ENCODE results near the gene FAM200C.
A peak's percentile ranks its signal among the peaks of the same experiment; 100 is the strongest.
"Not testable (repeated sequence)": the region's sequence is repeated elsewhere in the genome, so short reads cannot be mapped to it uniquely, and the experiment has no call there.

Gene FAM200C

DNA sequence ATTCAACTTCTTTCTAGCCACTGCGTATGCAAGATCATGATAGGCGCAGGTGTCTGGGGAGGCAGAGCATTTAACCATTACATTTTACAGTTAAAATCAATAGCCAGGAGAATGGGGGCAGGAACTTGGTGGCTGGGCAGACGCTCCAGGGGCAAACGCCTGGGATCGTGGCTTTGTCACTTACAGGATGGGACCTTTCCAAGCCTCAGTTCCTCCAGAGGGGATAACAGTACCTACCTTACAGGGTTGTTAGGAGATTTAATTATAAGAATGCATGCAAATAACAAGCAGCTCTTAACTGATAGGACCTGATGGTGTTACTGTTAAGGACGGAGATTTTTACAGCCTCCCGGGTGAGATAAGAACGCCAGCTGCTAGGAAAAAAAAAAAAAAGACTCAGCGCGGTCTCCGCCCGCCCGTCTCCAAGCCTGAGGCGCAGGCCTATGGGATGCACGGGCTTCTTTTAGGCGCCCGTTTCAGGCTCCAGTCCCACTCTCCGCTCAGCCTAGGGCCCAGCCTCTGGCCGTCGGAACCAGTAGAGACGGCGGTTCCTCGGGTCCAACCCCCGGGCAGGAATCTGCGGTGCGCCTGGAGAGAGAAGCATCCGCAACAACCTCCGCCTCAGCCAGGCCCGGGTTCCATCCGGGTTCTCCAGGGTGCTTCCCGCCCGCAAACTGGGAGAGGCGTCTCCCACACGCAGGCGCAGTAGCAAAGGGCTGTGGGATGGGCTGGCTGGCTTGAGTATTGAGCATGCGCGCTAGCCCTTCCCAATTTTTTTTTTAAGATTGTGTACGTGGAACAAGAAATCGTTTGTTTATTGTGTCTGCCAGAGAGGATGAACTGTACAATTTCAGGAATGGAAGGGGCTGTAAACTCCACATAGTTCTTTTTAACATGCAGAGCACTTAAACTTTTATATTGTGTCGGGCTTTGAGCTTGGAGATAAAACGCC is at the start of gene FAM200C:
Gene FAM200C (minus strand): TSS at position 653 of the 952 bp plus-strand sequence. CDS start 4,564 bp downstream, outside the sequence.
- Mint-ChIP-seq H3K4me1 (peaks cover 15% of the 10 kb centered on the region), H3K27ac (peak within 1 kb of the TSS; percentile 91), H3K27me3 (no peaks in the 10 kb centered on the region), H3K36me3 (peaks cover 26% of the 10 kb centered on the region), H3K9me3 (no peaks in the 10 kb centered on the region), H3K4me3 (peak within 1 kb of the TSS; percentile 80)
- ATAC-seq = peak; percentile 83

DNA sequence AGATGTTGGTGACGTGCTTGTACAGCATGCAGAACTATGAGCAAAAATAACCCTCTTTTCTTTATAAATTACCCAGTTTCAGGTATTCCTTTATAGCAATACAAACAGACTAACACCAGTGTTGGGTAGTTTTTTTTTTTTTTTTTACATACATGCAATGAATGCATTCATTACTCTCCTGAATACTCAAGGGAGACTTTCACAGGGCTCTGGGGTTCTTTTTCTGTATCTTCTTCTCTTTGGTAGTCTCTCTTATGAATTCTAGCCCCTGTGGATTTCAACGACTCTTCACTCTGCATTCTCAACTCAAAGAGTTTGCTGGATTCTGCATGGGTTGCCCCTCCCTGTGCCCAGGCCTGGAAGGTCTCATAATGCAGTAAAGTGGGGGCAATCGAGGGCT is 49.6 kb upstream of the FAM200C start:
- Mint-ChIP-seq H3K27me3 (no peaks in the 10 kb centered on the region), H3K27ac (peak overlapping the region; percentile 29), H3K4me1 (peaks cover 36% of the 10 kb centered on the region), H3K9me3 (no peaks in the 10 kb centered on the region), H3K4me3 (no peak overlapping the region), H3K36me3 (no peaks in the 10 kb centered on the region)
- ATAC-seq = no peak

DNA sequence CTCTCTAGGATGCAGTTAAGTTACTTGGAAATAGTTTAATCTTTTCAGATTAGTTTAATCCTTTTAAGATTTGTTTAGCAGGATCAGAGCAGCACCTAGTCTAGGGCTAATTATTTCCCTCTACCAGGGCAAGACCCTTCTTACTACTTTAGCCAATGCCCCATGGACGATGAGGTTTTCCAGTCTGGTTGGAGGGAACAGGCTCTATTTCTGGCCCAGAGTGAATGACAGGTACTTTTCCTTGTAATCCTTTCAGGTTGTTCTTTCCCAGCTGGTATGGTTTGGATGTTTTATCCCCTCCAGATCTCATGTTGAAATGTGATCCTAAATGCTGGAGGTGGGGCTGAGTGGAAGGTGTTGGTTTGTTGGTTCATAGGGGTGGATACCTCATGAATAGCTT is 49.0 kb upstream of the FAM200C start:
- no peak for ATAC-seq
- H3K27me3 Mint-ChIP-seq = no peaks in the 10 kb centered on the region
- no peaks in the 10 kb centered on the region for H3K9me3 Mint-ChIP-seq
- H3K27ac Mint-ChIP-seq = no peak overlapping the region
- no peak overlapping the region for H3K4me3 Mint-ChIP-seq
- H3K4me1 Mint-ChIP-seq = peaks cover 36% of the 10 kb centered on the region
- H3K36me3 Mint-ChIP-seq = no peaks in the 10 kb centered on the region

DNA sequence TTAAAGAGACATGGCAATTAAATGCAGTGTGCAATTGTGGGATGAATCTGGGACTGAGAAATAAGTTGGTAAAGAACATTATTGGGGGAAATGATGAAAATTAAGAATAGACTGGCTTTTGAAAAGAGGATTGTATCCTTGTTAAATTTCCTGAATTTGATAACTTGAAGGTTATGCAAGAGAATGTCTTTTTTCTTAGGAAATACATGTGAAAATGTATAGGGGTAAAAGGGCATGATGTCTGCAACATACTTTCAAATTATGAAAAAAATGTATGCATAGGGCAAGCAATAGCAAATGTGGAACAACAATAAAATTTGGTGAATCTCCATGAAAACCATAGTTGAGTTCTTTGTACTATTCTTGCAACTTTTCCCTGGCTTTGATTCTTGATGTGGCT is 45.9 kb upstream of the FAM200C start:
- H3K36me3 Mint-ChIP-seq = no peaks in the 10 kb centered on the region
- ATAC-seq = no peak
- peaks cover 38% of the 10 kb centered on the region for H3K4me1 Mint-ChIP-seq
- no peak overlapping the region for H3K4me3 Mint-ChIP-seq
- H3K27me3 Mint-ChIP-seq = no peaks in the 10 kb centered on the region
- H3K27ac Mint-ChIP-seq = no peak overlapping the region
- H3K9me3 Mint-ChIP-seq = no peaks in the 10 kb centered on the region

DNA sequence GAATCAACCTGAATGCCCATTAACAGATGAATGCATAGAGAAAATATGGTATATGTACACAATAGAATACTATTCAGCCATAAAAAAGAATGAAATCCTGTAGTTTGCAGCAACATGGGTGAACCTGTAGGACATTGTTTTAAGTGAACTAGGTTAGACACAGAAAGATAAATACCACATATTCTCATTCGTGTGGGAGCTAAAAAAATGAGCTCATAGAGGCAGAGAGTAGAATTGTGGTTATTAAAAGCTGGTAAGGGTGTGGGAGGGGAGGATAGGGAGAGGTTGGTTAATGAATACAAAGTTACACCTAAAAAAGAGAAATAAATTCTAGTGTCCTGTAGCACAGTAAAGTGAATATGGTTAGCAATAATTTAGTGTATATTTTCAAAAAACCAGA is 45.3 kb upstream of the FAM200C start:
- peaks cover 32% of the 10 kb centered on the region for H3K4me1 Mint-ChIP-seq
- ATAC-seq = no peak
- H3K4me3 Mint-ChIP-seq = no peak overlapping the region
- H3K27ac Mint-ChIP-seq = no peak overlapping the region
- no peaks in the 10 kb centered on the region for H3K36me3 Mint-ChIP-seq
- H3K27me3 Mint-ChIP-seq = no peaks in the 10 kb centered on the region
- no peaks in the 10 kb centered on the region for H3K9me3 Mint-ChIP-seq

DNA sequence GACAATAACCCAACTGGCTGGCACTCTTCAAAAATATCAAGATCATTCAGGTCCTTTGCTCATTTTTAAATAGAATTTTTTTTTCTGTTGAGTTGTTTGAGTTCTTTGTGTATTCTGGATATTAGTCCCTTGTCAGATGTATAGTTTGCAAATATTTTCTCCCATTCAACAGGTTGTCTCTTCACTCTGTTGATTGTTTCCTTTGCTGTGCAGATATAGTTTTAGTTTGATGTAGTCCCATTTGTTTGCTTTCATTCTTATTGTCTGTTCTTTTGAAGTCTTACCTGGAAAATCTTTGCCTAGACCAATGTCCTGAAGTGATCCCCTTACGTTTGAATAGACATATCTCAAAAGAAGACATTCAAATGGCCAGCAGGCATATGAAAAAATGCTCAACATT is 44.6 kb upstream of the FAM200C start:
- H3K27me3 Mint-ChIP-seq = no peaks in the 10 kb centered on the region
- no peaks in the 10 kb centered on the region for H3K36me3 Mint-ChIP-seq
- no peak overlapping the region for H3K4me3 Mint-ChIP-seq
- H3K27ac Mint-ChIP-seq = no peak overlapping the region
- no peaks in the 10 kb centered on the region for H3K9me3 Mint-ChIP-seq
- H3K4me1 Mint-ChIP-seq = peaks cover 26% of the 10 kb centered on the region
- ATAC-seq = no peak

DNA sequence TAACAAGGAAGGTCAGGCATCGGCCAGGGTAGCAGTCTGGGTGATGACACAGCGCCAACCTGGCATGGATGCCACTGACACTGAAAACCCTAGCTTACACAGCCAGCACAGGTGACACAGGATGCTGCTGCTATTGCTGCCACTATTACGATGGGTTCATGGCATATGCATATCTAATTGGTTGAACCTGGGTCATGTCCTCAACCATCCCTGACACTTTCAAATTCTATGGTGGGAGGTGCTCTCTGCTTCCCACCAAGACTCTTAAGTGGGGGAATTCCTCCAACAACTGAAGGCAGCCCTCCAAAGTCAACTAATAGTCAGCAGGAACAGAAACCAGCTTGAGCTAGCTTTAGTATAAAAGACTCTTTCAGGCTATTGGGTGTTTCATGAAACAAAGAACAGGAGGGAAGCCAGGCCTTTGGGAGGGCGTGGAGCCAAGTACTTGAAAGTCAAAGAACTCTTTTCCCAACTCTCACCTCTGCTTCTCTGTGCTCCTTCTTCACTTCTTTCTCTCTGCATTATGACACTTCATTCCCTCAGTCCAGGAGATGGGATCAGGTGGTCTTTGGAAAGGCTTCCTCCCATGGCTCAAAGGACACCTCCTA is 43.1 kb upstream of the FAM200C start:
- no peak for ATAC-seq
- H3K36me3 Mint-ChIP-seq = no peaks in the 10 kb centered on the region
- H3K27me3 Mint-ChIP-seq = no peaks in the 10 kb centered on the region
- no peak overlapping the region for H3K4me3 Mint-ChIP-seq
- H3K4me1 Mint-ChIP-seq = peaks cover 39% of the 10 kb centered on the region
- H3K27ac Mint-ChIP-seq = peak overlapping the region; percentile 26
- H3K9me3 Mint-ChIP-seq = no peaks in the 10 kb centered on the region

DNA sequence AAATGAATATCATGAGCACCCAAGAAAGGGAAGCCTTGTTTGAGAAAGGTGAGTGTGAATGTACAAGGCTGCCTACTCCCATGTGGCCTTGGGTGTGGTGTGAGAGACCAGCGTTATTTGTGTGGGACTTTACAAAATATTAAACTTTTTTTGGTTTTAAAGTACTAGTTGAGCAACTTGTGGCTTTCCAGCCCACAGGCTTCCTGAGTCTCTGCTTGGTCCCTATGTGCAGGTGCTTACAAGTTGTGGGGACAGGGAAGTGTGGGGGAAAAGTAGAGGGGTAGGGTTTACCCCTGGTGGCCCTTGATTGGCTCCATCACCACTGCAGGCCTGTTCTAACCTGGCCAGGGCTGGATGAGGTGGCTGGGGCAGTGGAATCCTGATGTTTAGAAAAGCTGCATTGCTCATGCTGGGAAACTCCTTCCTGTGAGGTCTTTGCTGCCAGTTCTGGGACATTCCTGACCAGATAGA is 41.5 kb upstream of the FAM200C start:
- ATAC-seq = no peak
- Mint-ChIP-seq H3K4me1 (peaks cover 39% of the 10 kb centered on the region), H3K4me3 (no peak overlapping the region), H3K36me3 (no peaks in the 10 kb centered on the region), H3K9me3 (no peaks in the 10 kb centered on the region), H3K27me3 (no peaks in the 10 kb centered on the region), H3K27ac (no peak overlapping the region)

DNA sequence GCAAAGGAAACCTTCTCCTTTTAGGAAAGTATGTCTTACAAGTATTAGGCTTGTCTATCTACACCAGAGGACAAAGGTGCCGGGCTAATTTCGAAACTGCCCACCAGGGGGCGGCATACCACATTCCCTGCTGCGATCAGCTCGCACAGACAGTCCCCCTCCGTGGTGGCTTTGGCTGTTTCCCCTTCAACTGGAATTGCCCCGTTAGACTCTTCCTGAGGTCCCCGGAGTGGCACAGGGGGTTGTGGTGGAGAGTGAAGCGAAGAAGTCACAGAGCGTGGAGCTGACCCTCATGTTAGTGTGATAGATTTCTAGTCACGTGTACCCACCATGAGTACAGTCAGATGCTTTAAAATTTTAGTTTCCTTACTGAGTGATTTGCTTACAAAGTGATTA is 39.3 kb upstream of the FAM200C start:
- no peaks in the 10 kb centered on the region for H3K36me3 Mint-ChIP-seq
- ATAC-seq = peak; percentile 88
- H3K4me1 Mint-ChIP-seq = peaks cover 59% of the 10 kb centered on the region
- no peaks in the 10 kb centered on the region for H3K27me3 Mint-ChIP-seq
- no peaks in the 10 kb centered on the region for H3K9me3 Mint-ChIP-seq
- peak overlapping the region; percentile 83 for H3K4me3 Mint-ChIP-seq
- H3K27ac Mint-ChIP-seq = peak overlapping the region; percentile 90

DNA sequence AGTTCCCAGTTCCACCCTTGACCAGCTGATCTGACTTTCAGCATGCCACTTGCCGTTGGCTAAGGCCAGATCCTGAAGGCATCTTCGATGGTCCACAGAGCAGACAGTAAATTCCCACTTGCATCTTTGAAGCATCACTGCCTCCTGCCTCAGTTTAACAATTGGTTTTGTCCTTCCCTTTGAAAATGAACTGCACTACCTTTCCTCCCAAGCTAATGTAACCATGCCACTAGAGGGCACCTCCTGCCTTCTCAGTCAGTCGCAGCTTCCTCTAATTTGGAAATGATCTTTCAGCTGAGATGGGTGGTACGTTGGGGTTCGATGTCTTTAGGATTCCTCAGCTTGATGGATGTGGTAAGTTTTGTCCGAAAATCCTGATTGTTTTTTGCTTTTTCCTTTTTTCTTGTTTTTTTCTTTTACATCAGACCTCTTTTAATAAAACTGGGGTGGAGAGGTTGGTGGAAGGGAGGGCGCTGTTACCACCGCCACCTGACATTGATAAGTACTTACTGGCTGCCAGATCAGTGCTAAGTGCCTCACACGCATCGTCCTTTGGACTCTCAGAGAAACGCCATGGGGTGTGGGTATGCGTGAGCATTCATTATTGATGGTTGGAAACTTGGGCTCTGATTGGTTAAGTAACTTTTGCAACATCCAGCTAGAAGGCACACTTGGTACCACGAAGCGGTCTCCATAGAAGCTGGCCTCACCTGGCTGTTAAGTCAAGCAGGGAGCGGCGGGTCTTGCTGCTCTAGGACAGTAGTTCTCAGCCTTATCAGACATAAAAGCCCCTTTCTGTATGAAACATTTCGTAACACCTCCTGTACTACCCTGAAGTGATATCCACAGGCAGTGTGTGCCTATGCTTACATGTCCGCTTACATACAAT is 38.7 kb upstream of the FAM200C start:
- peak overlapping the region; percentile 90 for H3K27ac Mint-ChIP-seq
- H3K36me3 Mint-ChIP-seq = no peaks in the 10 kb centered on the region
- no peaks in the 10 kb centered on the region for H3K9me3 Mint-ChIP-seq
- H3K4me1 Mint-ChIP-seq = peaks cover 66% of the 10 kb centered on the region
- peak overlapping the region; percentile 83 for H3K4me3 Mint-ChIP-seq
- peak; percentile 70 for ATAC-seq
- H3K27me3 Mint-ChIP-seq = no peaks in the 10 kb centered on the region

DNA sequence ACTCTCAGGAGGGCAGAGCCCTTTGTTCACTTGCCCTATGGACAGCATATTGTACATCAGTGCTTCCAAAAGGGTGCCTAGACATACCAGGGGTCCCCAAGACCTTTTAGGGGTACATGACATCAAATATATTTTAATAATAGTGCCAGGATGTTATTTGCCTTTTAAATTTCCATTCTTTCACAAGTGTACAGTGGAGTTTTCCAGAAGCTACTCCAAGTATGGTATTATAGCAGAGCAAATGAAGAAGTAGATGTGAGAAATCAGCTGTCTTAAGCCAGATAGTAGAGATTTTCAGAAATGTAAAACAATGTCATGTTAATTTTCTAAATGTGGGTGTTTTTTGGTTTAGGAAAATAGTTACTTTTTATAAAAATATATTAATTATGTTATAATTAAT is 37.4 kb upstream of the FAM200C start:
- H3K4me3 Mint-ChIP-seq = no peak overlapping the region
- H3K4me1 Mint-ChIP-seq = peaks cover 68% of the 10 kb centered on the region
- H3K27ac Mint-ChIP-seq = no peak overlapping the region
- no peak for ATAC-seq
- H3K27me3 Mint-ChIP-seq = no peaks in the 10 kb centered on the region
- no peaks in the 10 kb centered on the region for H3K36me3 Mint-ChIP-seq
- no peaks in the 10 kb centered on the region for H3K9me3 Mint-ChIP-seq

DNA sequence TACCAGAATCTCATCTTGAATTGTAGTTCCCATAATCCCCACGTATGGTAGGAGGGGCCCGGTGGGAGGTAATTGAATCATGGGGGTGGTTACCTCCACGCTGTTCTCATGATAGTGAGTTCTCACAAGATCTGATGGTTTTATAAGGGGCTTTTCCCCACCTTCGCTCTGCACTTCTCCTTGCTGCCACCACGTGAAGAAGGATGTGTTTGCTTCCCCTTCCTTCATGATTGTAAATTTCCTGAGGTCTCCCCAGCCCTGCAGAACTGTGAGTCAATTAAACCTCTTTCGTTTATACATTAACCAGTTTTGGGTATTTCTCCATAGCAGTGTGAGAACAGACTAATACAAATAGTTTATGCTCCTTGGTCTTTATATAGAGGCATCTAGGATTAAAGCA is 36.8 kb upstream of the FAM200C start:
- not testable (repeated sequence) for H3K36me3 Mint-ChIP-seq, H3K4me3 Mint-ChIP-seq, H3K27ac Mint-ChIP-seq, H3K9me3 Mint-ChIP-seq, H3K27me3 Mint-ChIP-seq, ATAC-seq
- peaks cover 67% of the 10 kb centered on the region for H3K4me1 Mint-ChIP-seq

DNA sequence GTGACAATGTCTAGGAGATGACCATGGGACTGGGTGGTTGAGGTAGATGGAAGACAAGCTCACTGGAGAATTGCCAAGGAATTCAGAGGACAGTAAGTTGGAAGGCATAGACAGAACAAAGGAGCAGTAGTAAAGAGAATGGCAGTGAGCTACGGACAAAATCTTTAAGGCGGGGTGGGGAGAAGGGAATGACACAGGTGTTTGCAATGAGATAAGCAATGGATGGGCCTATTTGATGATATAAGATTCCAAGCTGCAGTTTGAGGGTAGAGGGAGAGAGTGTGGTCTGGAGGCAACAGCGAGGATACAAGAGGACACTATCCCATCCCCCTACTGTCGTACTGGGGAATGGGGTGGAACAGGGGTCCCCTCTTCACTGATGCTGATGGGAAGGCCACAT is 36.2 kb upstream of the FAM200C start:
- no peak for ATAC-seq
- Mint-ChIP-seq H3K27me3 (no peaks in the 10 kb centered on the region), H3K4me1 (peaks cover 60% of the 10 kb centered on the region), H3K9me3 (no peaks in the 10 kb centered on the region), H3K27ac (peak overlapping the region; percentile 17), H3K36me3 (no peaks in the 10 kb centered on the region), H3K4me3 (no peak overlapping the region)

DNA sequence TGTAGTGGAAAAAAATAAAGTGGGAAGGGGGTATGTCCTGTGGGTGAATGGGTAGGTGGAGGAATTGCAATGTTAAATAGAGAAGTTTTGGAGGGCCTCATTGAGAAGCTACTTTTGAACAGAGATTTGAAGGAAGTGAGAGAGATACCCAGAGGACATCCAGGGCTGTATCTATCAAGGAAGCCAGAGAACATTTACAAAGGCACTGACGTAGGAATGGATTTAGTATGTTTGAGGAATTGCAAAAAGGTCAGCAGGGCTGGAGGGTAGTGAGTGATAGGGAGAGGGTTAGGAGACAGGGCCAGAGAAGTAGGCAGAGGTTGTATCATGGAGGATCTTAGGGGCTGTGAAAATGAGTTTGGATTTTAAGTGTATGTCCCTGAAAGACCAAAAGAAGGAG is 35.7 kb upstream of the FAM200C start:
- Mint-ChIP-seq H3K4me1 (peaks cover 58% of the 10 kb centered on the region), H3K27ac (peak overlapping the region; percentile 17), H3K36me3 (no peaks in the 10 kb centered on the region), H3K9me3 (no peaks in the 10 kb centered on the region), H3K27me3 (no peaks in the 10 kb centered on the region), H3K4me3 (no peak overlapping the region)
- ATAC-seq = no peak

DNA sequence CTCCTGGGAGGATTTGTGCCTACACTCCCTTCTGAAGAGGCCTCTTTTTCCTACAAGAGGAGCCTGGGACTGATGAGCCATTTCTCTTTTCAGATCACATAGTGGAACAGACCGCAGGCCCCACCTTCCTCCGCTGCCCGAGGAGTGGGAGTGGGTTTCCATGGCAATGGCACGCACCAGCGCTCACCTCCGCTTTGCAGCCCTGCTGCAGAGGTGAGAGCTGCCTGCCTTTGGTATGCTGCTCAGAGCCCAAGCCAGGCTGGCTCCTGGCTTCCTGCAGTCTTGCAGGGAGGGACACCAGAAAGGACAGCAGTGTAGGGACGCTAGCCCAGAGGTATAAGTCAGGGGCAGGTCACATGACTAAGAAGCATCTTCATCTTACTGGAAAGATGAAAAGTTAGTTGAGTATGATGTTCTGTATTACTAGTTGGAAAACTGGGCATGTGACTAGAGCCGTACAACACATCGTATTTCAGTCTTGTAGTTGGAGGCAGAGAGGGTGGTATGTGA is 34.2 kb upstream of the FAM200C start:
- Mint-ChIP-seq H3K27me3 (no peaks in the 10 kb centered on the region), H3K9me3 (no peaks in the 10 kb centered on the region), H3K36me3 (peaks cover 3% of the 10 kb centered on the region), H3K27ac (peak overlapping the region; percentile 17), H3K4me1 (peaks cover 54% of the 10 kb centered on the region), H3K4me3 (peak overlapping the region; percentile 39)
- peak; percentile 89 for ATAC-seq

Measured in stimulated activated memory B cell treated with anti-CD40 and anti-IgM and Interleukin-4, amounts not matched to agents 10 μg/mL and 1 μg/mL and 100 μg/mL, for 72 hours (primary cell).